ENCODE results near the gene FGF8. TPM values are rescaled to one million over a fixed set of nuclear protein-coding genes. Genes with fewer than 3 reads are reported as not detected.
A peak's percentile ranks its signal among the peaks of the same experiment; 100 is the strongest.

The FGF8 gene
- total and polyA plus RNA-seq, 9 of the 15 experiments (the other 6 are each of a cell fraction or from before 2014, with no cell fraction given): 0.13 to 0.82 (median 0.37) TPM; not detected in 5

GRCh38 chr10:101818119-101818871 lies 42.4 kb upstream of the FGF8 start, which contains the start of gene OGA (continued):
- TF ChIP-seq TCF7L2 (IDR thresholded peaks at IDR 0.05; ENCODE audit: low read depth, low read length) (peak; percentile 98), CEBPG (CRISPR knock-in tag; IDR thresholded peaks at IDR 0.05) (no peak), CEBPG (tag; conservative IDR thresholded peaks at IDR 0.05 in 1 of 2, IDR thresholded peaks at IDR 0.05 in 1 of 2) (no peak), ZBTB2 (IDR thresholded peaks at IDR 0.05) (peak; percentile 81; the same call in 1 of the 2 replicates), CCAR2 (IDR thresholded peaks at IDR 0.05; ENCODE audit: low read depth, low read length) (no peak), MEF2A (IDR thresholded peaks at IDR 0.05; ENCODE audit: control insufficient read depth, low read depth, low read length) (no peak), ZBTB1 (CRISPR knock-in tag; IDR thresholded peaks at IDR 0.05; ENCODE audit: borderline replicate concordance, low read depth) (no peak), ARID2 (IDR thresholded peaks at IDR 0.05) (no peak), ZNF589 (CRISPR knock-in tag; IDR thresholded peaks at IDR 0.05; ENCODE audit: low read depth) (no peak), ZNF586 (CRISPR knock-in tag; conservative IDR thresholded peaks at IDR 0.05) (no peak), FOSL1 (tag; conservative IDR thresholded peaks at IDR 0.05) (0 out of 2 replicates have a peak, but pooled peaks have one; percentile 19), ARID1B (IDR thresholded peaks at IDR 0.05) (0 out of 2 replicates have a peak, but pooled peaks have one; percentile 16), PREB (CRISPR knock-in tag; IDR thresholded peaks at IDR 0.05) (no peak), ZC3H4 (CRISPR knock-in tag; IDR thresholded peaks at IDR 0.05; ENCODE audit: borderline replicate concordance) (no peak), SAP30 (IDR thresholded peaks at IDR 0.05; ENCODE audit: borderline replicate concordance, insufficient read depth, low read depth, low read length, poor library complexity, severe bottlenecking) (no peak), ZNF146 (CRISPR knock-in tag; IDR thresholded peaks at IDR 0.05; ENCODE audit: unreplicated experiment) (no peak), PTBP1 (IDR thresholded peaks at IDR 0.05; ENCODE audit: low read depth, low read length) (no peak), SP1 (CRISPR knock-in tag; IDR thresholded peaks at IDR 0.05) (peak; percentile 85), SNIP1 (IDR thresholded peaks at IDR 0.05; ENCODE audit: low read depth) (no peak), TRIM24 (IDR thresholded peaks at IDR 0.05) (peak in 1 of 2 experiments; percentile 73; a peak in 2 of 4 replicates), NR0B1 (IDR thresholded peaks at IDR 0.05; ENCODE audit: partially characterized antibody) (no peak), IRF9 (tag; IDR thresholded peaks at IDR 0.05) (no peak), NCOA6 (IDR thresholded peaks at IDR 0.05) (no peak), GATAD2B (IDR thresholded peaks at IDR 0.05; ENCODE audit: borderline replicate concordance) (no peak)

All from K562 (cell line).